ENCODE data around the gene EN1.

EN1 gene

DNA sequence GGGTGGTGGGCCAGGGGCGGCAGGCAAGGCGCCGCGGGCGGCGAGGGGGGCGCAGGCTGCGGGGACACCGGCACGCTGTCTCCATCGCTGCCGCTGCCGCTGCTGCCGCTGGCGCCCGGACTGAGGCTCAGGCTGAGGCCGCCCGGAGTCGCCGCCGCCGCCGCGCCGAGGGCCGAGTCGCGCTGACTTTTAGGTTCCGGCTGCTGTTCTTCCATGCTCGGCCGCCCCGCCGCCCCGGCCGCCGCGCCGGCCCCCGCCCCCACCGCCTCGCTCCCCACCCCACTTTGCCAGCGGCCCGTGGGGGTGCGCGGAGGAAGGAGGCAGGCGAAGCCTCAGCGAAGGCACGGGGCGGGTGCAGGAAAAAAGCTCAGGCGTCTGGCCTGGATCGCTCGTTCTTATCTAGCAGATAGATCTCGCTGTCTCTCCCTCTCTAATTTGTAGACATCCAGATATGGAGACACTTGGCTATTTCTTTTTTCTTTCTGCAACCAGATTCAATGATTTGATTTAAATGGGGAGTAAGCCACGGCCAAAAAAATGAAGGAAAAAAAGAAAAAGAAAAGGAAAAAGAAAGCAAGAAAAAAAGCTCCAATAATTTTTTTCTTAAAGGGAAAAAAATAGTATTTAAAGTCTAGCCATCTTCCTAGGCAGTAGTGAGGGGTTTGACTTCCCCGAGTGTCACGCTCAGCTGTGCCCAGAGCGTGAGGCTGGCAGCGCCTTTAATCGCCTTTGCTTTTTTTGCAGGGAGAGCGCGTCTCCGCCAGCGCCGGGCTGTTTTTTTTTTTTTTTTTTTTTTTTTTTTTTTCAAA, at the start of gene EN1:
Gene EN1, minus strand, starts transcription at position 696 of the 809 bp plus-strand sequence. Its CDS starts 481 bp downstream, at position 215.
- DNase-seq, result no peak

- no peak for DNase-seq
Observed at GRCh38 chr2:118893100-118893499, 45.7 kb upstream of the EN1 start.

DNA sequence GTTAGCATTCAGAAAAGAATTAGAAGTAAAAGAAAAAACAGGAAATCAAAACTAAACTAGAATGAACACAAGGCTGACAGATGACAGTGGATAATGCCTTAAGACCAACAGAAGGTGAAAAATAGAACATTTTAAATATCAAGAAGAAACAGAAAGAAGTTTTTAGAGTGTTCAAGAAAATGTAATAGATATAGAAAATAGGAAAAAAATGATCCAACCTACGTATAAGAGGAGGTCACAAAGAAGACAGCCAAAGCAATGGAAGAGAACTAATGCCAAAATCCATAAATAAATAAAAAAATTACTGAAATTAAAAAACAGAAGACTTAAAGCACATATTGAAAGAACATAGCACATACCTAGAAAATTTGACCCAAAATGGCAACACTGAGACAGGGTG, 42.5 kb upstream of the EN1 start:
- no peak for DNase-seq

- DNase-seq, result no peak
Observed at GRCh38 chr2:118883792-118884191, 36.3 kb upstream of the EN1 start.

GRCh38 chr2:118882693-118883336, 35.4 kb upstream of the EN1 start:
- DNase-seq, result peak; percentile 84

- peak; percentile 87 for DNase-seq
Observed at GRCh38 chr2:118881490-118882129, 34.2 kb upstream of the EN1 start.

DNA sequence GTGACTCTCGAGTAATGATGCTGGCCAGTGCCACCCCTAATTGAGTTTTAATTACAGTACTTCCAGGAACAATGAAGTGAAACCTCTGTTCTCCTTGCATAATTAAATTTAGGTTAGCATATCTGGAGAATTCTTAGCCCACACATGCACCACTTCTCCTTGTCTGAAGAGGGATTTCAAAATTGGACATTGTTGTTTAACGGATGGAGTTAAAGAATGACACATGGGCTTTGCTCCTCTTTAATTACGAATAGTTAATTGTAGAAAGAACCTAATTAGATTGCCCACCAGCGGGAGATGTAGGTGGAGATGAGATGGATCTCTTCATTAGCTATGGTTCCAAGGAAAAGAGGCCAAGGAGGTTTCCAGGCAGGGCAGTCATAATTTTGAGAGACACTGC, 33.1 kb upstream of the EN1 start:
- DNase-seq, result no peak

GRCh38 chr2:118878531-118879149, 31.2 kb upstream of the EN1 start:
- DNase-seq, result no peak

DNA sequence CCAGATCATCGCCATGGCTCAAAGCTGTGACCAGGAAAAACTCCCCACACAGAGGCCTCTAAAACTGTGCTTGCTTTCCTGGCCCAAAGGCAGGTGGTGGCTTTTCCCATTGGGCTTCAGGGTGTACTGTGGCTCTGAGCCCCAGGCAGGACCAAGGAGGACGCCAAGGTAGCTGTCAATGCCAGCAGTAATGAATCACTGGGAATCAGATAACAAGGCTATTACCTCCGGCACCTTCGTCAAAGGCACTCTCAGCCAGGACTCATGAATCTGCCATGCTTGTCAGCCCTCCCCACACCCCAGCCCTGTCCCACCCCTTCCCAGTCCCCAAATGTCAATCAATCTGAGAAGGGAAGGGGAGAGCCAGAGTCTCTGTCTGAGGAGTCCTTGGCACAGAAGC, 27.9 kb upstream of the EN1 start:
- DNase-seq, result no peak

- DNase-seq, result no peak
Observed at GRCh38 chr2:118874324-118874723, 26.9 kb upstream of the EN1 start.

- DNase-seq, result peak; percentile 84
Observed at GRCh38 chr2:118865106-118865505, 17.7 kb upstream of the EN1 start.

DNA sequence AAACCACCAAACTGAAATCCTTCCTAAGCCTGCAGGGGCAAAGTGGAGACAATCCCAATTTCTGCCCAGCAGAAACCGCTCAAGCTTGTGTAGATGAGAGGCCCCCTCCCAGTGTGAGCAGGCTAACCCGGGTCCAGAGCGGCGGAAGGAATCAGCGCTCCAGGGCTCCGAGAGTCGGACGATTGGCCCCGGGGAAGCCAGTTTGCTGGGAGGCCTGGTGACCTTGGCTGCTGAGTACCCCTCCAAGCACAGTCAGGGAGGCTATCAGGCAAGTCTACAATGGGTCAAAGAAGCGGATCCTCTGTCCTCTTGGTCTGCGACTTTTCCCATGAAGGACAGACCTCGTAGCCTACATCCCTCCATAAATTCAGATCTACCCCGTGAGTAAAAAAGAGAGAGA, 16.8 kb upstream of the EN1 start:
- no peak for DNase-seq

DNA sequence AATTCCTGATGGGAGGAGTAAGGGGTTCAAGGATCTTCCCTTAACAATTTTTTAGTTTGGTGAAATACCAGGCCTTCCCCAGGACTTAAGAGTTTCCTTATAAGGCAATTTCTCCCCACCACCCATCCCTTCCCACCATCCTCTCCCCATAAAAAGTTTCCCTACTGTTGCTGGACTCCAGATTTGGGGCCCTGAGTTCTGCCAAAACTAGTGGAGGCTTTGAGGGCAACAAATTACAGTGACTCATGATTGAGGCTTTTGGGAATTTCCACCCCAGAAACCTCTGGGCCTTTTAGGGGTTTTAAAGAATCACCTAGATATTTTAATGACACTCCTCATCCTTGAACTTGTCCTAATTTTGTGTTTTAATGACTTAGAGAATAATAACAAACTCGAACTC, 14.3 kb upstream of the EN1 start:
- no peak for DNase-seq

GRCh38 chr2:118861242-118861641, 13.8 kb upstream of the EN1 start:
- no peak for DNase-seq

- no peak for DNase-seq
Observed at GRCh38 chr2:118860506-118860905, 13.1 kb upstream of the EN1 start.

DNA sequence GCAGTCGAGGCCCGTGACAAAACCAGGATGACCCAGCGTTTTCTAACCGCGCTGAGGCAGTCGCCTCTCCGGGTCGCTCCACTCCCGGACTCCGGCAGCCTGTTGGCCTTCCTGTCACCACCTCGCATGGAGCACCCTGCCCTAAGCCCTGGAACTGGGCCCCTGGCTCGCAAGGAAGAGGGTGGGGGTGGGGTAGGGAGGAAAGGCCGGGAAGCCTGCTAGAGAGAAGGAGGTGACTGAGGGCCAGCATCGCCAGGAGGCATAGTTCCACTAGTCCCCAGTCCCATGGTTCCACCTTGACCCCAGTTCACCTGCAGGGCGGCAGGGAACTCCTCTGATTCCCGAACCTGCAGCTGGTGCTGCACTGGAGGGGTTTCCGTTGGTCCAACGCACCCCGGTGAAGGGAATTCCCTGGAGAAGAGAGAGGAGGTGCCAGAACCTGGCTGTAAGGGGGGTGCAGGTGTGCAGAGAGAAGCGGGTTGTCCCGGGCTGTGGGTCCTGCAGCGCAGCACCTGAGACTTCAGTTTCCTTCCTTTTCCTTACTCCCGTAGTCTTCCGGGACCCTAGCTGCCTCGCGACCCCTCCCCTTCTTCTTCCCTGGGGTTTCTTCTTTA, 11.8 kb upstream of the EN1 start:
- DNase-seq, result no peak

DNA sequence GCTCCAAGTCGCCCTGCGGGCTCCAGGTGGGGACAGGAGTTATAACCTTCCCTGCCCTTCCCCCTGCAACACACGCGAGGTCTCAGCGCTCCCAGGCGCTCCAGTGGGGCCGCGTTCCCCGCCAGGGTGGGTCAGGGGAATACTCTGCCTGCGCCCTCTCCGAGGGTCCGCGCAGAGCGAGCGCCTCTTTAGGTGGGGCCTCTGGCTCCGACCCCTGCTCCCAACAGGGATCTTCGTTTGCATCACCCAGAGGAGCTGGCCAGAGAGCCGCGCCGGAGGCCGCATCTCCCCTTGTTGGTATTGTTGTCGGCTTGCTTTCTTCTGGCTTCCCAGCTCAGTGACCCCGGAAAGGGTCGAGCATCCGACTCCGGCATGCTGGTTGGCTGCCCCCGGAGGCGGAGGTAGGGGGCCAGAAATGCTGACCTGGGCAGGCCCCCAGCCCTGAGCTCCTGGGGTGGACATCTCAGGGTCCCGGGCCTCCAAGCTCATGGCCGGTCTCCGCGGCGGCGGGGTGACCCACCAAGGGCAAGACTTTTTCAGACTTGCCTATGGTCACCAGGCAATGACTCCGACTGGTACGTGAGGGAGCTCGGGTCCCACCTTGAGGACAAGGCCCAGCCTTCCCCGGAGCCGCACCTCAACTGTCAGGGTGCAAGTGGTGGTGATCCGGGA, 11.2 kb upstream of the EN1 start:
- DNase-seq, result no peak

- DNase-seq, result no peak
Observed at GRCh38 chr2:118857677-118858484, 10.4 kb upstream of the EN1 start.

DNA sequence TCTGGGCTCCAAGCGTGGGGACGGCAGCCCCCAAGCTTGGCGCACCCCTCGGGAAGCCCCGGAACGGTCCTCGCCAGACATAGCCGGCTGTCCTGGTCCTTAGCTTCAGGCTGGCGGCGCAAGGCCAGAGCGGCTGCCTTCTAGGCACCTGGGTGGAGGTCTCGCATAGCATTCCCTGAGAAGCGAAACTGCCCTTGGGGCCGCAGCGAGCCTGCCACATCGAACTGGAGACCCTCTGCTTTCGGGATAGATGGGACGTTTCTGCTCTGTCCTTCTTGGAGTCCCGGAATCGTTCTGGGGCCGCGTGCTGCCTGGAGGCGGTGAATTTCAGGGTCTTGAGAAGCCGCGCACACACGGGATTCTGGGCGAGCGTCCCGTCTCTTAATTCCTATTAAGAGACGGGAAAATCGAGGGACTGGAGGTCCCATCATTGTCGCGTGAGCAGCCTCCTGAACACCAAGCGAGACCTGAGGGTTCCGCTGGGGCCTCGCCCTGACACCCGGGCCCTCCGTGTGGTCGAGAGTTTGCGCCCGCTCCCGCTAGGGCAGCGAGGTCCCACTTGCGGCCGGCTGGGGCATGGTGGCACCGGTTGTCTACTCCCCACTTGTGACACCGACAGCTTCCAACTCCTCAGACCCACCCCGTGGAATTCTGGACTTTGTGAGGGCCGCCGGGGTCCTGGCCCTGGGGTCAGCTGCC, 9.7 kb upstream of the EN1 start:
- DNase-seq, result no peak

GRCh38 chr2:118856330-118856977, 9.0 kb upstream of the EN1 start:
- no peak for DNase-seq
